Eye (tissue), 1 donor: Measurements from ENCODE around the gene MORN3.
"Not testable (repeated sequence)": the region's sequence is repeated elsewhere in the genome, so short reads cannot be mapped to it uniquely, and the experiment has no call there.

Source experiments
- DNase-seq: peaks from one replicate; pipeline ENCODE4 v3.0.0-alpha.2; 2015

MORN3 gene

DNA sequence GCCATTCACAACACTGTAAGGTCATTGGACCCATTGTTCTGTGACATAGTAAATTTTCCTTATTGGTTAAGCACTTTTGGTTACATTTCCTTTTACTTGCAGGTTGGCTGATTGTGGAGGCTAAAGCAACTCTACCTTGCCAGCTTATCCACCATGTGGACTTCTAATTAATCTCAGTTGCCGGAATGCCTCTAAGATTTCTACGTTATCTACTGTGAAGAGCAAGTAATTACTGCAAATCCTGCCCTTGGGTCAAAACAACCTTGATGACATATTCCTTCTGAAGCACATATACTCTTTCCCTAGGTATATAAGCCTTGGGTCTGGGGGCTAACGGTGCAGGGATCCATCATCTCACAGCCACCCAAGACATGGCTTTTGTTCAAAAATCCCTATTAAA, 19.5 kb upstream of the MORN3 start:
- no peak for DNase-seq

DNA sequence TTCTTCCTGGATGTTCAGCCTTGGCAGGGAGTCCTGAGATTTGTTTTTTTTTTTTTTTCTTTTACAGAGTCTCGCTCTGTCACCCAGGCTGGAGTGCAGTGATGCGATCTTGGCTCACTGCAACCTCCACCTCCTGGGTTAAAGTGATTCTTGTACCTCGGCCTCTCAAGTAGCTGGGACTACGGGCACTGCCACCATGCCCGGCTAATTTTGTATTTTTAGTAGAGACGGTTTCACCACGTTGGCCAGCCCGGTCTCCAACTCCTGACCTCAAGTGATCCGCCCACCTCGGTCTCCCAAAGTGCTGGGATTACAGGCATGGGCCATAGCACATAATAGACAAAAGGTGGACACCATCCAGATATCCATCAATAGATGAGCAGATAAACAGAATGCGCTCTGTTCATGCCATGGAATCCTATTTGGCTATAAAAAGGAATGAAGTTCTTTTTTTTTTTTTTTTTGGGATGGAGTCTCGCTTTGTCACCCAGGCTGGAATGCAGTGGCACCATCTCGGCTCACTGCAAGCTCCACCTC, 10.3 kb upstream of the MORN3 start:
- DNase-seq, result not testable (repeated sequence)

GRCh38 chr12:121678716-121679300, 9.4 kb upstream of the MORN3 start:
- DNase-seq, result peak; percentile 38

GRCh38 chr12:121678305-121678704, 8.9 kb upstream of the MORN3 start:
- DNase-seq, result no peak

GRCh38 chr12:121676190-121676589, 6.7 kb upstream of the MORN3 start:
- DNase-seq, result no peak

- no peak for DNase-seq
These were observed 3.6 kb upstream of the MORN3 start for GRCh38 chr12:121673013-121673511.

DNA sequence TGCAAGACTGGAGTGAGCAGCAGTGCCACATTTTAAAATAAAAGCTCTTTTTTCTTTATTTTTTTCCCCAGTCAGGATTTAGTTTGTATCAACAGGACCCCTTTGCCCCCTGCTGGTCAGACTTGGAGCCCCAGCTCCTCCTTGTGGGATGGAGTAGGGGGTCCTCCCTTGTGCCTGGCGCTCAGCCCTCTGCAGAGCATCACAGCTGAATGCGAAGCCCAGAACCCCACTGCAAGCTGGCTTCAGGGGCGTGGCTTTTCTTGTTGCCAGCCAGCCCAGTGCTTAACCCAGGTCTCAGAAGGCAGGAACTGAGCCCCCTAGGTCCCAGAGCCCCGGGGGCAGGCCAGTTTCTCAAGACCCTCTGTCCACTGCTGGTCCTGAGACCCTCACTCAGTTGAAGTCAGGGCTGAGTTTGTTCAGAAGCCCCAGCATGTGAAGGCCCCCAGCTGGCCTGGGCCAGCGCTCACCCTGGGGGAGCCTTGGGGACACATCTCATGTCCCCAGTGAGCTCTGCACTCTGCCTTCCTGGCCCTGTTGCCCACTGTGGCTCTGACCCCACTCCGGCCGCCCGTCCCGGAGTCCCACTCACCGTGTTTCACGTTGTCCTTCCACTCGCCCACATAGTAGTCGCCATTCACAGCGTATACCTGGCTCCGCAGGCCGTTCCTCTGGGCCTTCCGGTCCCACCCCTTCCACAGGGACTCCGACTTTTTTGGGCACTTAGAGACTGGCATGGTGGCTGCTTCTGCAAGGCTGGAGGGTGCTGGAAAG, 519 bp downstream of the MORN3 start:
- DNase-seq, result peak; percentile 78

DNA sequence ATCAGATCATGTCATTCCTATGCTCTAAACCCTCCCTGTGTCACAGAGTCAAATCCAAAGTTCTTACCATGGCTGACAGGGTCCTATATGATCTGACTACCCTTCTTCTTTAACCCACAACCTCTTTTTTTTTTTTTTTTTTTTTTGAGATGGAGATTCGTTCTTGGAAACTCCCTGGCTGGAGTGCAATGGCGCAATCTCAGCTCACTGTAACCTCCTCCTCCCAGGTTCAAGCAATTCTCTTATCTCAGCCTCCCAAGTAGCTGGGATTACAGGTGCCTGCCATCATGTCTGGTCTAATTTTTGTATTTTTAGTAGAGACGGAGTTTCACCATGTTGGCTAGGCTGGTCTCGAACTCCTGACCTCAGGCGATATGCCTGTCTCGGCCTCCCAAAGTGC, 2.6 kb downstream of the MORN3 start:
- not testable (repeated sequence) for DNase-seq

DNA sequence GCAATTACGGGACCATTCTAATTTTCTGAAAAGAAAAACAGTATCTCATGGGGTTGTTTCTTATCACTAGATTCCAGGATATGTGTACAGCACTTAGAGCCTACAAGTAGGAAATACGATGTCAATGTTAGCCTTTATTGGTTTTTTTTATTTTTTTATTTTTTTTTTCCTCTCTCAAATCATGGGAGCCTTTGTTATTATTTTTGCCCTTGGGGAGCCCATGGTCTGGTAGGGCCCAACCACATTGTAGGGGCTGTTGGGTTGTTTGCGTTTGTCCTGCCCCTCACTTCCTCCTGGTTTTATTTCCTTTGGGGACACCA, 5.9 kb downstream of the MORN3 start:
- DNase-seq, result no peak

DNA sequence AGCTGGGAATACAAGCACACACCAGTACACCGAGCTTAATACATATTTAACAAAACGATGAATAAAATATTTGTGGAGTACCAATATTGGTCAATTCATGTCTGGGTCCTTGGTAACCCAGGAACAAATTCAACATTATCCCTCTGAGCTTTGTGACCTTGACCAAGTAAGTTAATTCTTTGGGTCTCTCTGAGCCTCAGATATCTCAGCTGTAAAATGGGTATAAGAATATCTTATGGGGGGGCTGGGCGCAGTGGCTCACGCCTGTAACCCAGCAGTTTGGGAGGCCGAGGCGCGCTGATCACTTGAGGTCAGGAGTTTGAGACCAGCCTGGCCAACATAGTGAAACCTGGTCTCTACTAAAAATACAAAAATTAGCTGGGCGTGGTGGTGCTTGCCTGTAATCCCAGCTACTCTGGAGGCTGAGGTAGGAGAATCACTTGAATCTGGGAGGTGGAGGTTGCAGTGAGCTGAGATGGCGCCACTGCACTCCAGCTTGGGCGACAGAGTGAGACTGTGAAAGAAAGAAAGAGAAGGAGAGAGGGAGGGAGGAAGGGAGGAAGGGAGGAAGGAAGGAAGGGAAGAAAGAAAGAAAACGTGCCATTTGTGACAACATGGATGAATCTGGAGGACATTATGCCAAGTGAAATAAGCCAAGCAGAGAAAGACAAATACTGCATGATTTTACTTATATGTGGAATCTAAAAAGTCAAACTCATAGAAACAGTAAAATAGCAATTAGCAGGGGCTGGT, 7.9 kb downstream of the MORN3 start:
- not testable (repeated sequence) for DNase-seq

DNA sequence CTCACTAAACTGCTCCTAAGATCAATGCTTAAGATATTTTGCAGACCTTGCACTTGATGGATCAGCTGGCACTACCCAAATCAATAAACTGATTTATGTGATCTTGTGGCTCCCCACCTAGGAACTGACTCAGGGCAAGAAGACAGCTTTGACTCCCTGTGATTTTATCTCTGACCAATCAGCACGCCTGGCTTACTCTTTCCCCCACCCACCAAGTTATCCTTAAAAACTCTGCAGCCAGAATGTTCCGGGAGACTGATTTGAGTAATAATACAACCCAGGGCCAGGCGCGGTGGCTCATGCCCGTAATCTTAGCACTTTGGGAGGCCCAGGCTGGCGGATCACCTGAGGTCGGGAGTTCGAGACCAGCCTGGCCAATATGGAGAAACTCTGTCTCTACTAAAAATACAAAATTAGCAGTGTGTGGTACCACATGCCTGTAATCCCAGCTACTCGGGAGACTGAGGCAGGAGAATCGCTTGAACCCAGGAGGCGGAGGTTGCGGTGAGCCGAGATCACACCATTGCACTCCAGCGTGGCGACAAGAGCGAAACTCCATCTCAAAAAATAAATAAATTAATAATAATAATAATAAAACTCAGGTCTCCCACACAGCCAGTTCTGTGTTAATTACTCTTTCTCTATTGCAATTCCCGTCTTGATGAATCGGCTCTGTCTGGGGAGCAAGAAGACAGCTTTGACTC, 12.0 kb downstream of the MORN3 start:
- DNase-seq, result no peak

DNA sequence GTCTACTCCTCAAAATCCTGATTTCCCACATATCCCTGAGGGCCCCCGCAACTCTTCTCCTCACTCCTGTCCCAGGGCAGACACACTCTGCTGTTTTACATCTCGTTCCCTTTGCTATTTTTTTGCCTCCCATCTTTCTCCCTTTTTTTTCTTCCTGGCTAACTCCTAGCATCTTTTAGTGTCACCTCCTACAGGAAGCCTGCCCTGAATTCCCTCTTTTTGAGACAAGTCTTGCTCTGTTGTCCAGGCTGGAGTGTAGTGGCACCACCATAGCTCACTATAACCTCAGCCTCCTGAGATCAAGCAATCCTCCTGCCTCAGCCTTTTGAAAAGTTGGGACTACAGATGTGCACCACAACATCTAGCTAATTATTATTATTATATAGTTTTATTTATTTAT, 13.3 kb downstream of the MORN3 start:
- no peak for DNase-seq

DNA sequence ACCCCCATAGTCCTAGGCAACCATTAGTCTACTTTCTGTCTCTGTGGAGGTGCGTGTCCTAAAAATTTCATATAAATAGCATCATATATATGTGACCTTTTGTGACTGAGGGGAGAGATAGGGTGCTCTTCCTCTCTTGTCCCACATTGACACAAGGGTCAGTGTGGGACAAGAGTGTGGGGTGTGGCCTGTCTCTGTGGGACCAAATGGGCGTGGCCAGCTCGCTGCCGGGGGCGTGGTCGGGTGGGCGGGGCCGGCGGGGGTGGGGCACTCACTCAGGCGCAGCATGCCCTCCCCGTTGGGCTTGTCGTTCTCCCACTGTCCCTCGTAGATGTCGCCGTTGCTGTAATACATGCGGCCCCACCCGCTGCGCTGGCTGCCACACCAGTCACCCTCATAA, 15.5 kb downstream of the MORN3 start:
- no peak for DNase-seq

- no peak for DNase-seq
These were observed 16.5 kb downstream of the MORN3 start for GRCh38 chr12:121652767-121653497.

DNA sequence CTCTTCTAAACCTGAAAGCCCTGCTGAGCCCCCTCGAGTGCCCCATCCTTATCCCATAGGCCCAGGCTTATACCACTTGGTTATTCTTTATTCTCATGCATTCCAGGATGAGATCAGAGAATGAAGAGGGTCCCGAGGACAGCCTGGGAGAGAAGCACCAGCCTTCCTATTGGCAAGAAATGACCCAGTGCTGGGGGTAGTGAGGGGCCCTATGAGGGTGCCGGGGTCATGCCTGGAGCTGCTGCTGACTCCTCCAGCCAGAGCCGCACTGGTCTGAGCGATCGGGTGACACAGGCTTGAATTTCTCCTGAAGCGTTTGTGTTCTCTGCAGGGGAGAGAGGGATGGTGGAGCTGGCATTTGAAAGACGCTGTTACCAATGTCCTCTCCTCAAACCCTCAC, 18.1 kb downstream of the MORN3 start:
- DNase-seq, result peak; percentile 24

GRCh38 chr12:121649819-121650353, 19.6 kb downstream of the MORN3 start:
- no peak for DNase-seq

GRCh38 chr12:121649322-121649721, 20.1 kb downstream of the MORN3 start:
- no peak for DNase-seq

- no peak for DNase-seq
These were observed 20.9 kb downstream of the MORN3 start for GRCh38 chr12:121648458-121649028.

- no peak for DNase-seq
These were observed 28.2 kb downstream of the MORN3 start for GRCh38 chr12:121641343-121641630.

DNA sequence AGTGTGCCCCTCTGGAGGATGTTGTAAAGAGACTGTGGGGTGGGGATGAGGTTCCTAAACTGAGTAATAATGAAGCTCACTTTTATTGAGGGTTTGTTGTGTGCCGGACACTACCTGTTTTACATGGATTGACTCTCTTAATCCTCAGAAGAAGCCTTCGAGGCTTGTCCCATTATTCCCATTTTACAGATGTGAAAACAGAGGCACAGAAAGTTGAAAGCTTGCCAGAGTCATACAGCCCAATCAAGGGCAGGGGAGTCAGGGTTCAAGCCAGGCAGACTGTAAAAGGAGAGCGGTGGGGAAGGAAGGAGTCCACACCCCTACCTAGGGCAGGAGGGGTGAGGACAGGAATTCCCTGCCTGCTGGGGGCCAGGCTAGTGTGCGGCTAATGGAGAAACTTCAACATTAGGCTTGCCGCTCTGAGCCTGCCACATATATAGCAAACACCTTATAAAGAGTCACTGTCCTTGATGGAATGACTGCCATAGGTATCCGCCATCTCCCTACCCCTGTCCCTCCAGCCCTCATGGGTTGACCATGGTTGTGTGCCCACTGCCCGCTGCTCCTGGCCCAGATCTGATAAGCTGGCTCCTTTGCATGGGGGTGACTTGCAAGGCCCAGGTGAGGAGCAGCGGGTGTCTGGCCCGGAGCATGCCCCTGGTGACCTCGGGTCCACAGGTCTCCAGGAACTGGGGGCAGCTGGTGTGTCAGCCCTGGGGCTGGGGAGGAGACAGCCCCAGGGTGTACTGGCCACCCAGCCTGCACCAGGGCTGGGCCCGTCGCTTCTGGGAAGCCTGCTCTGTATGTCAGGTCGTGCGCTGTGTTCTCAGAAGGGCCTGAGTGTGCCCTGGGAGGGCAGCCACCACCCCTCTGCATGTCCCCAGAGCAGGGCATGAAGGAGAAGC, 30.9 kb downstream of the MORN3 start:
- no peak for DNase-seq
